Stimulated activated naive CD4-positive, alpha-beta T cell (primary cell): ENCODE measurements around the gene ZNF773.
"Not testable (repeated sequence)": the region's sequence is repeated elsewhere in the genome, so short reads cannot be mapped to it uniquely, and the experiment has no call there.

Experiments used
- DNase-seq, 6 experiments: peaks; one replicate each; lab custom pipeline; 2025; lab: John Stamatoyannopoulos, UW

ZNF773 gene

DNA sequence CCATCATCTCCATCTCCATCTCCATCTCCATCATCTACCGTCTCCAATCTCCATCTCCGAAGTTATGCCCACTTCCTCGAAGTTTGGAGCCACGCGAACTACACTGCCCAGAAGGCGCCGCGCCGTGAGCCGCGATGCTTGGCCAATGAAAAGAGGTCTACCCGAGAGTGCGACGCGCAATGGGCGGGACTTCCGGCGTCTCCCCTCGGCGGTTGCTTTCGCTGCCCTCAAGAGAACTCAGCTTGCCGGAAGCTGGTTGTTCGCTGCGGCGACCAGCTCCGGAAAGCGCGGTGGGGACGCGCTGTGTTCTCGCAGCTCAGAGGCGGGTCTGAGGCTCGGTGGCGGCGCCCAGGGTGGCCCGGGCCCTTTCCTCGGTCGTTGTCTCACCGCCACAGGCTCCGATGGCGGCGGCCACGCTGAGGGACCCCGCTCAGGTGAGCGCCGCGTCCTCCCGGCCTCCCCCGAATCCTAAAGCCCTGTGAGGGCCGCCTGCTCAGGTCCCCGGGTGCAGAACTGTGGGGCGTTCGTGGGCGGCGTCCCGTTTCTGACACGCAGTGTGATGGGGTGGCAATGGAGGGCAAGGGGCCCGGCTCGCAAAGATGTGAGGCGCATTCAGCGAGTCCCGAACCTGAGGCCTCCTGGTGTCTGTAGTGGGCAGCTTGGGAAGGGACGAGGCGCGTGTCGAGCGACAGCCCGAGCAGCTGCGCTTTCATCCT, at the start of gene ZNF773:
Gene ZNF773, plus strand, starts transcription at position 259 of the 716 bp plus-strand sequence. Its CDS starts 143 bp downstream, at position 402.
- peak; percentile 83 to 95 (median 92) for DNase-seq

DNA sequence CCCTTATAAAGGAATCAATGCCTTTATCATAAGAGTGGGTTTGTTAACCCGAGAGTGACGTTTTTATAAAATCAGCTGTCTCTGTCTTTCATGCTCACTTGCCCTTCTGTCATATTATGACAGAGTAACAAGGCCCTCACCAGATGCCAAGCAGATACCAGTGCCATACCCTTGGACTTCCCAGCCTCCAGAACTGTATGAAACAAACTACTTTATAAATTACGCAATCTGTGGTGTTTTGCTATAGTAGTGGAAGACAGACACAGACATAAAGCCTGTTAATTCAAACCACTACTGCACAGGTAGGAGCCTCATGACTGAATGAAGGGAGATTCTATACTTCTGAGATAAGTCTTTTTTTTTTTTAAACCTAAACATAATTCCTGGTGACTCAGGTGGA, 47.4 kb upstream of the ZNF773 start:
- DNase-seq = no peak

DNA sequence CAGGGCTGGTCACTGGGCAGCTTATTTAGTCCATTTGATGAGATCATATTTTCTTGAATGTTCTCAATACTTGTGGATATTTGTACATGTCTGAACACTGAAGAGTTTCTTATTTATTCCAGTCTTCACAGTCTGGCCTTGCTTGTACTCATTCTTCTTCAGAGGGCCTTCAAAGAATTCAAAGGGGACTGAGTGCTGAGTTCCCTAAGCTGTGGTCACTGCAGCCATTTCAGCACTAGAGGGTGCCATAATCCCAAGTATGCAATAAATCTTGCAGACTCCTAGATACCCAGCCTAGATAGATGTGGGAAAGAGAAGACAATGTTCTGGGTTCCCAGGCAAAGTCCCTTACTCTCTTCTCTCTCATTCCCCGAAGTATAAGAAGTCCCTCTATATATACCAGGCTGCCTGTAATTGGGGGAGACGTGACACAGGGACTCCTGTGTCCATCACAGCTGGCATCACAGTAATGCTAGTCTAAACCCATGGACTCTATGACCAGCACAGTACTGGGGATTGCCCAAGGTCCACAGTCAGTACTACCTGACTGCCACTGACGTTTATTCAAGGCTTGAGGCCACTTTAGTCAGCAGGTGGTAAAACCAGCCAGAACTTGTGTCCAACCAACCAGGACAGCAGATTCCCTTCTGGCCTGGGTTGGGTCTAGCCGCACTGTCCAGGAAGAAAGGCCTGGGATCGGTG, 33.9 kb upstream of the ZNF773 start:
- DNase-seq = peak in 1 of 6 experiments; percentile 5

DNA sequence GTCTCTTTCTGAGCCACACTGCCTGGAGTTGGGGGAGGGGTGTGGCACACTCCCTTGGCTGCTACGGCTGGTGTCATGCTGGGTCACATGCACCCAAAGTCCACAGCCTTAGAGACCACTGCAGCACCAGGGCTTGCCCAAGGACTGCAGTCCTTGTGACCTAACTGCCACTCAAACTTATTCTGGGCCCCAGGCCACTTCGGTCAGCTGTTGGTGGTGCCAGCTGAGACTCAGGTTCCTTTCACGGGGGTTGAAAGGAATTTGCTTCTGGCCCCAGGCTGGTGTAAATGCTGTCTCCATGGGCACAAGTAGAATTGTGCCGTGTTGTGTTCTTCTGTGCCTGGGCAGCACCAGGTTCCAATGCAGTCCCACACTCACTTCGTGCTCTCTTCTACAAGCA, 33.2 kb upstream of the ZNF773 start:
- DNase-seq = no peak

DNA sequence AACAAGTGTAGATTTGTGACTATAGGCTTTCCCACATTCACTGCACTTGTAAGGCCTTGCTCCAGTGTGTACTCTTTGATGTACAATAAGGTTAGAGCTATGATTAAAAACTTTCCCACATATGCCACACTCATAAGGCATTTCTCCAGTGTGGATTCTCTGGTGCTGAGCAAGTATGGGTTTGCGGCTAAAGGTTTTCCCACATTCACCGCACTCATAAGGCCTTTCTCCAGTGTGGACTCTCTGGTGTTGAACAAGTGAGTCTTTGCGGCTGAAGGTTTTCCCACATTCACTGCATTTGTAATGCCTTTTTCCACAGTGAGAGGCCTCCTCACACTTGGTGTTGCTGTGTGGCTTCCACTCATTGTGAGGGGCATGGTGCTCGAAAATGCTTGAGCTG, 26.1 kb upstream of the ZNF773 start:
- no peak for DNase-seq

DNA sequence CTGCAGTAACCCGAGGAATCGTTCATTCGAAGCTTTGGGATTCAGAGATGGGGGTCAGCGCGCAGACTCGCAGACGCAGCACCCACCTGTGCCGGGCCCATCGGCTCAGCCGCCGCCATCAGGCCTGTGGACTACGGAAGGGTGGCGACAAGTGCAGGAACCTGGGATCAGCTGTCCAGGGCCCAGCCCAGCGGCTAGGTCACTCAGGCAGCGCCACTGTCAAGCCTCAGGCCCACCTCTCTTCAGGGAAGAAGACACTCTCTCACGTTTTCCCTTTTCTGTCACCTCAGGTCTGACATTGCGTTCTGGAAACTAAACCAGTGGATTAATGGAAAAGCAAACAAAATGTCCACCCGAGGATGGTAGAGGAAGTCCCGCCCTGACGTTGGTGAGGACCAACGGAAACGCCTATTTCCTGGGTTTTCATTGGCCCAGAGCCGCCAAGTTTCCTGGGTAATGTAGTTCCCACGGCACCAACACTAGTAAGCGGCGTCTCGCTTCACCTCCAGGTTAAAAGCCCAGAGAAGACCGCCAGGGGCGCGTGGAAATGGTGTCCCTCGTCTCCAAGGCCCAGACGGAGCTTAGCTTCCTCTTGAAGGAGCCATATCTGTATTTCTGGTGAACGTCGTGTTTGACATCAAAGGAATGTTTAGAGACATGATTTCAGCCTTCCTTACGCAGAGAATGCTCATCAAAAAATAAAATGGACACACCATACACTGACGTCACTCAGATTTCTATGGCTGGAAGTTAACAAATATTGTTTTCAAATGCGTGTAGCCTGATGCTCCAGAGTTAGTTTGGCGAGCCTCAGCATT, 22.3 kb upstream of the ZNF773 start, which contains the start of gene ZNF772:
Gene ZNF772, minus strand, starts transcription at position 376 of the 818 bp plus-strand sequence. Its CDS starts 257 bp downstream, at position 119.
- DNase-seq = peak; percentile 77 to 92 (median 86)

DNA sequence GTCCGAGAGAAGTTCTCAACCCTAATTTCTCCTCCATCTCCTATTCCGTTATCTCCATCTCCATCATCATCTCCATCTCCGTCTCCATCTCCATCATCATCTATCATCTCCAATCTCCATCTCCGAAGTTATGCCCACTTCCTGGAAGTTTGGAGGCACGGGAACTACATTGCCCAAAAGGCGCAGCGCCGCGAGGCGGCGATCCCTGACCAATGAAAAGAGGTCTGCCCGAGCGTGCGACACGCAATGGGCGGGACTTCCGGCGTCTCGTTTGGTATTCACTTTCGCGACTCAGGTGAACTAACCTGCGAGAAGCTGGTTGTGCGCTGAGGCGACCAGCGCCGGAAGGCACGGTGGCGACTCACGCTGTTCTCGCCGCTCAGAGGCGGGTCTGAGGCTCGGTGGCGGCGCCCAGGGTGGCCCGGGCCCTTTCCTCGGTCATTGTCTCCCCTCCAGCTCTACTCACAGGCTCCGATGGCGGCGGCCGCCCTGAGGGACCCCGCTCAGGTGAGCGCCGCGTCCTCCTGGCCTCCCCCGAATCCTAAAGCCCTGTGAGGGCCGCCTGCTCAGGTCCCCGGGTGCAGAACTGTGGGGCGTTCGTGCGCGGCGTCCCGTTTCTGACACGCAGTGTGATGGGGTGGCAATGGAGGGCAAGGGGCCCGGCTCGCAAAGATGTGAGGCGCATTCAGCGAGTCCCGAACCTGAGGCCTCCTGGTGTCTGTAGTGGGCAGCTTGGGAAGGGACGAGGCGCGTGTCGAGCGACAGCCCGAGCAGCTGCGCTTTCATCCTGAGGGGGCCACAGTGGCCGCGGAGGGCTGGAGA, 12.1 kb upstream of the ZNF773 start, which contains the start of gene ZNF419:
Gene ZNF419, plus strand, starts transcription at position 274 of the 822 bp plus-strand sequence. Its CDS starts 201 bp downstream, at position 475.
- peak; percentile 87 to 94 (median 91) for DNase-seq

DNA sequence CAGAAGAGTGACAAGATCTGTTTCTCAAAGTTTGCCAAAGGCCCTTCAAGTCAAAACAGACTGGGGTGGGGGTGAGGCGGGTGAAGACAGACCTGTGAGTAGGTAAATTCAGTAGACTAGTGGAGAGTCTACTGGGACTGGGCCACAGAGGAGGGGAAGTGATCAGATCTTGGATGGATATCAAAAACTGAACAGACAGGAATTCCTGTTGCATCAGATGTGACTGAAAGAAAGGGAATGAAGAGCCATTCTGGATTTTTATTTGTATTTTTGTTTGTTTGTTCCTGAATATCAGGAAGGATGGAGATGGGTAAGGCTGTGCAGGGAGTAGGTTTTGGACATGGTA, 11.5 kb upstream of the ZNF773 start:
- not testable (repeated sequence) for DNase-seq

DNA sequence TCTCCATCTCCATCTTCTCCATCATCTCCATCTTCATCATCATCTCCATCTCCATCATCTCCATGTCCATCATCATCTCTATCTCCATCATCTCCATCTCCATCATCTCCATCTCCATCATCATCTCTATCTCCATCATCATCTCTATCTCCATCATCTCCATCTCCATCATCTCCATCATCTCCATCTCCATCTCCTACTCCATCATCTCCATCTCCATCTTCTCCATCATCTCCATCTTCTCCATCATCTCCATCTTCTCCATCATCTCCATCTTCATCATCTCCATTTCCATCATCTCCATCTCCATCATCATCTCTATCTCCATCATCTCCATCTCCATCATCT, 432 bp upstream of the ZNF773 start:
- DNase-seq = not testable (repeated sequence)

DNA sequence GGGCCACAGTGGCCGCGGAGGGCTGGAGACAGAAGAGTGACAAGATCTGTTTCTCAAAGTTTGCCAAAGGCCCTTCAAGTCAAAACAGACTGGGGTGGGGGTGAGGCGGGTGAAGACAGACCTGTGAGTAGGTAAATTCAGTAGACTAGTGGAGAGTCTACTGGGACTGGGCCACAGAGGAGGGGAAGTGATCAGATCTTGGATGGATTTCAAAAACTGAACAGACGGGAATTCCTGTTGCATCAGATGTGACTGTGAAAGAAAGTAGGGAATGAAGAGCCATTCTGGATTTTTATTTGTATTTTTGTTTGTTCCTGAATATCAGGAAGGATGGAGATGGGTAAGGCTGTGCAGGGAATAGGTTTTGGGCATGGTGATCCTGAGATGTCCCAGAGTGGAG, 662 bp downstream of the ZNF773 start:
- not testable (repeated sequence) for DNase-seq

DNA sequence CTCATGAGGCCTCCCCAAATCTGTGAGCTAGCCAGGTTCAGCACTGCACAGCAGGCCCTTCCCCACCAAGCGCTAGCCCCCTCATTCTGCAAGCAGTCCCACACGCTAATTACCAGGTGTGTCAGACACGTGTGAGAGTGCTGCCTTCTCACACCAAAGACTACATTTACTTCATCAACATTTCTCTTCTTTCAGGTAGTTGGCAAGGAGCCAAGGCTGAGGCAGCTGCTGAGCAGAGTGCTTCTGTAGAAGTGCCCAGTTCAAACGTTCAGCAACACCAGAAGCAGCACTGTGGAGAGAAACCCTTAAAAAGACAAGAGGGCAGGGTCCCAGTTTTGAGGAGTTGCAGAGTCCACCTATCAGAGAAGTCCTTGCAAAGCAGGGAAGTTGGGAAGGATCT, 6.4 kb downstream of the ZNF773 start:
- no peak for DNase-seq

DNA sequence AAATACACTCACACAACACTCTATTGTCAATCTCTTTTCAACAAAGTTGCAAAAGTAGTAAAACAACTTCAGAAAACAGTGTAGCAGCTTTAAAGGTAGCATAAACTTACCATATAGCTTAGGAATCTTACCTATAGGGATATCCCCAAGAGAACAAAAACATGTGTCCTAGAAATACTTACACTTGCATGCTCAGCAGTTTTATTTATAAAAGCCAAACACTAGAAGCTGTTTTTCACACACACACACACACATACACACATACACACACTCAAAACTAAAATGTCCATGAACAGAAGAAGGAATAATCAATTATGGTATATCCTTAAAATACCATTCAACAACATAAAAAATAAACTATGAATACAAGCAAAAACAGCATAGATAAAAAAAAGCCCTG, 11.7 kb downstream of the ZNF773 start:
- no peak for DNase-seq

DNA sequence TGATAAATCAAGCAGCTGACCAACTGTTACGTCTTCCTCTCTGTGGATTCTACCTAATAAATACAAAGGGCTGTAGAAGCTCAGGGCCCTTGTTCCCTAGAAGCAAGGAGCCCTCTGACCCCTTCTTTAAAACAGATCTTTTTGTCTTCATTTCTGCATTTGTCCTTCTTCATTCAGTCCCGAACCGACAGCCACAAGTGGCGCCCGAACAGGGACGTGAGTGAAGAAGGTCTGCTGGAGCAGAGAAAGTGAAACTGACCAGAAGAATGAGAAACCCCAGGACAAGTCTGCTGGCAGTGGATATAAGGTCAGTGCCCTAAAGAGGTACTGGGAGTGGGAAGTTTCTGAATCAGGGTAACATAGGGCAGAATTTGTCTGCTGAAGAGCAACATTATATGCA, 13.1 kb downstream of the ZNF773 start:
- no peak for DNase-seq

DNA sequence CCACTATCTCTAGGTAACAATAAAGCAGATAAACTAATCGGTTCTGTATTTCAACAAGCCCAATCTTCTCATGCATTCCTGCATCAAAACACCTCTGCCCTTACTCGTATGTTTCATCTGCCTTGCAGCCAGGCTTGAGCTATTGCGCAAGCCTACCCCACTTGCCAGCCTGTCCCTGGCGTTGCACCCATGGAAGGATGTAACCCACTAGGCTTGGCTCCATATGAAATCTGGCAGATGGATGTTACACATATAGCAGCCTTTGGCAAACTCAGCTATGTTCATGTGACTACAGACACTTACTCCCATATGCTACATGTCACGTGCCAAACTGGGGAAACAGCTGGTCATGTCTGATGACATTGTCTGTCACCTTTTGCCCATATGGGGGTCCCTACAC, 15.5 kb downstream of the ZNF773 start:
- DNase-seq = no peak

DNA sequence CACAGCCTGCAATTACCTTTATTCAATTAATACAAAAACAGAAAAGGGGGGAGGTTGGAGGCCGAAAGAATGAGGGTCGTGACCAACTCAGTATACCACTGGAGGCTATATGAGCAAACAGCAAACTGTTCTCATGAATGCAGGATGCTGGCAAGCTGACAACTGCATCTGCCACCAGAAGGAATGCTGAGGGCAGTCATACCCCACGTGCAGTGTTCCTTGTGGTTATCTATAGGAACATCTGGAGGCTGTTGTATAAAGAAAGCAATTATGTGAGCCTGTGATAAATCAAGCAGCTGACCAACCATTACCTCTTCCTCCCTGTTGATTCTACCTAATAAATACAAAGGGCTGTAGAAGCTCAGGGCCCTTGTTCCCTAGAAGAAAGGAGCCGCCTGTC, 18.3 kb downstream of the ZNF773 start:
- not testable (repeated sequence) for DNase-seq

DNA sequence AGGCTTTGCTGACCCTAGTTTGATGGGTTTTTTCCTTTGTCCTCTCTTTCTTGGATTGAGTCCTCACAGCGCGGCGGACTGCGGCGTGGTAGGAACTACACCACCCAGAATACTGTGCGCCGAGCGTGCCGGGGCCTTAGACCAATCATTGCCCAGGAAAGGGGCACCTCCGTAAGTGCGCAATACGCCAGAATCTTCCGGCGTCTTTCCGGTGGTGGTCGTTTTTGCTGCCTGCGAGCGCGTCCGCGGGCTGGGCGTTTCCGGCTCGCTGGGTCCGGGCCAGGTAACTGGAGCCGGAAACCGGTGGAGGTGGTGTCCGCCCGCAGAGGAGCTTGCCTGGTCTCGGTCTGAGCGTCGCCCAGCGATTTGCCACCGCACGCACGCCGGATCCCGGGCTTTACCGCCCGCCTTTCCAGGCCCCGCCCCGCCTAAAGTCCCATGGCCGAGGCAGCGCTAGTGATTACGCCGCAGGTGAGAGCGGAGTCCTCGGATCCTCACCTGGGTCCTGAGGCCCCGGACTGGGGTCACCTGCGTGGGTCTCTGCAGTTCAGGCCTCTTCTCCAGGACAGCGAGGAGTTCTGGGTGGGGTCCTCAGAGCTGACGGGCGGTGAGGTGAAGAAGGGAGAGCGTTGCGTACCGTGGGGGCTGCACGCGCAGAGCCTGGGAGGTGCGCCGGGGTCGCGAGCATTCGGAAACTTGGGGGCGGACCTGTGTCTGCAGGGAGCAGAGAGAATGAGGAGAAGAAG, 27.6 kb downstream of the ZNF773 start, which contains the start of gene ZNF549:
Gene ZNF549, plus strand, starts transcription at position 221 of the 746 bp plus-strand sequence. Its CDS starts 218 bp downstream, at position 439.
- peak; percentile 77 to 90 (median 86) for DNase-seq

DNA sequence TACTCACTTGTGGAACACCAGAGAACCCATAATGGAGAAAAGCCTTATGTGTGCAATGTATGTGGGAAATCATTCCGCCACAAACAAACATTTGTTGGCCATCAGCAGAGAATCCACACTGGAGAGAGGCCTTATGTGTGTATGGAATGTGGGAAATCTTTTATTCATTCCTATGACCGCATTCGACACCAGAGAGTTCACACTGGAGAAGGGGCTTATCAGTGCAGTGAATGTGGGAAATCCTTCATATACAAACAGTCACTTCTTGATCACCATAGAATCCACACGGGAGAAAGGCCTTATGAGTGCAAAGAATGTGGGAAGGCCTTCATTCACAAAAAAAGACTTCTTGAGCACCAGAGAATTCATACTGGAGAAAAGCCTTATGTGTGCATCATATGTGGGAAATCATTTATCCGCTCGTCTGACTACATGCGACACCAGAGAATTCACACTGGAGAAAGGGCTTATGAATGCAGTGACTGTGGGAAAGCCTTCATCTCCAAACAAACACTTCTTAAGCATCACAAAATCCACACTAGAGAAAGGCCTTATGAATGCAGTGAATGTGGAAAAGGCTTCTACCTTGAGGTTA, 38.3 kb downstream of the ZNF773 start:
- DNase-seq = no peak

DNA sequence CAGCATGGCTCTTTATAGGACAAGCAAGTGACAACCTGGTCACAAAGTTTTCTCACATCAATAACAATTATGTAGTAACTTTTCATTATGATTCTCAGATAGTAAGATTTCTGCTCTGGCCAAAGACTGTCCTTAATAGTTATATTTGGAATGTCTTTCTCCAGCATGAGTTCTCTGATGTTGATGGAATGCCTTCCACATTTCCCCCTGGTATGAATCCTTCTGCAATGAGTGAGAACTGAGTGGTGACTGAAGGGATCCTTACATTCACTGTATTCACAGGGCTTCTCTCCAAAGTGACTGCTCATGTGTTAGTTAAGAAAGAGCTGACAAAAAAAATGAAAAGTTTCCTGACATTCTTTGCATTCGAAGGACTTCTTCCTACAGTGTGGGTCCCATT, 46.8 kb downstream of the ZNF773 start:
- no peak for DNase-seq

DNA sequence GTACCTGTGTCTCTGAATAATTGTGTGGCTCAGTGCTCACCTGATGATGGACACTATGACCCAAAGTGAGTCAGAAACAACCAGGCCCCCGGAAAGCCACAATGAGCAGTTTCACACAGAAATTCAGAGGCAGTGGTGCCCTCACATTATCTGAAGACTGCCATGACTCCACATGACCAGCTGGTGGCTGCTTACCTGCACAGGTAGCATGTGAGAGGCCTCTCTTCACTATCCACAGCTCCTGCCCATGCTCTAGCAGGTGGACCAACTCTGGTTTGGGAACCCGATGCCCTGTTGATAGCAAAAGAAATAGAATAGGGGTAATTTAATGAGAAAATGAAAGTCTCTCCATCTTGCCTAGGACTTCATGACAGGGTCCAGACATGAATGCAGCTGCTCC, 52.7 kb downstream of the ZNF773 start:
- DNase-seq = no peak

DNA sequence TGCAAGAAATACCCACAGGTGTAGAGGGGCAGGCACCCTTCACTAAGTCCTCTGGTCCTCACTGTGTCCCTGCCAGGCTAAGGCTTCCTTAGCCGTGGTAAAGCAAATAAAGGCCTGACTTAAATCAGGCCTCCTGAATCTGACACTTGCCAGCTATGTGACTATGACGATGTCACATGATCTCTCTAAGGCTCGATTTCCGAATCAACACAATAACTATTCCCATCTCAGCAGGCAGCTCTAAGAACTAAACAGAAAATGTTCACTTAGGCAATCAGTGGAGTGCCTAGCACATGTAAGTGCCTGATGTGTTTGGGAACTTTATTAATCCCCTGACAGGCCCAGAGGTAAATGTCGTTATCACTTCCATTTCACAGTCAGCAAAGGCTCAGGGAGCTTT, 57.9 kb downstream of the ZNF773 start:
- no peak for DNase-seq
